Activated CD4-positive, alpha-beta T cell treated with anti-CD3 and anti-CD28 coated beads for 1 hour (primary cell): ENCODE data around the gene MAP2K5.

Experiments
- DNase-seq: peaks from one replicate; pipeline ENCODE4 v3.0.0-alpha.2; 2020

The MAP2K5 gene

GRCh38 chr15:67813104-67813634 lies 270.7 kb downstream of the MAP2K5 start:
- DNase-seq = no peak

GRCh38 chr15:67815036-67815592 lies 272.6 kb downstream of the MAP2K5 start:
- DNase-seq = no peak

GRCh38 chr15:67816668-67817067 lies 274.2 kb downstream of the MAP2K5 start:
- DNase-seq = no peak

GRCh38 chr15:67818464-67818863 lies 276.0 kb downstream of the MAP2K5 start:
- DNase-seq = no peak

- no peak for DNase-seq
Observed at GRCh38 chr15:67819636-67820035, 277.1 kb downstream of the MAP2K5 start.

- DNase-seq = no peak
Observed at GRCh38 chr15:67820122-67820991, 277.9 kb downstream of the MAP2K5 start.

GRCh38 chr15:67820992-67821783 lies 278.7 kb downstream of the MAP2K5 start:
- DNase-seq = no peak

- DNase-seq = no peak
Observed at GRCh38 chr15:67821784-67822440, 279.4 kb downstream of the MAP2K5 start.

GRCh38 chr15:67822537-67823313 lies 280.2 kb downstream of the MAP2K5 start:
- no peak for DNase-seq

GRCh38 chr15:67823314-67824196 lies 281.1 kb downstream of the MAP2K5 start:
- DNase-seq = no peak

GRCh38 chr15:67824197-67824968 lies 281.9 kb downstream of the MAP2K5 start:
- DNase-seq = no peak

GRCh38 chr15:67824976-67825880 lies 282.7 kb downstream of the MAP2K5 start, which contains the start of gene SKOR1:
Gene SKOR1, plus strand, starts transcription at chr15:67825509. Its CDS starts 94 bp downstream, at chr15:67825603.
- no peak for DNase-seq

GRCh38 chr15:67825881-67826716 lies 283.6 kb downstream of the MAP2K5 start:
- DNase-seq = no peak

- no peak for DNase-seq
Observed at GRCh38 chr15:67826717-67827561, 284.4 kb downstream of the MAP2K5 start.

- no peak for DNase-seq
Observed at GRCh38 chr15:67827562-67828277, 285.2 kb downstream of the MAP2K5 start.

GRCh38 chr15:67828278-67828968 lies 285.9 kb downstream of the MAP2K5 start:
- DNase-seq = no peak
